Stimulated activated CD4-positive, alpha-beta T cell treated with anti-CD3 and anti-CD28 coated beads, Interleukin-4, amount 100 ng/mL, for 4 hours (primary cell): Measurements from ENCODE around the gene NAV1.

Experiments
- DNase-seq, 2 experiments: peaks; one replicate each; pipeline ENCODE4 v3.0.0-alpha.2; 2020

The NAV1 gene

GRCh38 chr1:201525193-201525778 is 13.6 kb upstream of the NAV1 start:
- DNase-seq, result no peak

- DNase-seq, result no peak
Observed at GRCh38 chr1:201527879-201528278, 11.0 kb upstream of the NAV1 start.

- no peak for DNase-seq
Observed at GRCh38 chr1:201528631-201529252, 10.2 kb upstream of the NAV1 start.

- DNase-seq, result peak in 1 of 2 experiments; percentile 20
Observed at GRCh38 chr1:201530741-201531531, 8.0 kb upstream of the NAV1 start.

- DNase-seq, result no peak
Observed at GRCh38 chr1:201531551-201532425, 7.1 kb upstream of the NAV1 start.

- DNase-seq, result no peak
Observed at GRCh38 chr1:201533836-201534235, 5.1 kb upstream of the NAV1 start.

GRCh38 chr1:201535046-201535918 is 3.6 kb upstream of the NAV1 start:
- DNase-seq, result no peak

GRCh38 chr1:201535919-201536245 is 3.0 kb upstream of the NAV1 start:
- DNase-seq, result no peak

- no peak for DNase-seq
Observed at GRCh38 chr1:201536558-201536957, 2.4 kb upstream of the NAV1 start.

GRCh38 chr1:201537028-201537427 is 1.9 kb upstream of the NAV1 start:
- no peak for DNase-seq

GRCh38 chr1:201537467-201537866 is 1.5 kb upstream of the NAV1 start:
- no peak for DNase-seq

GRCh38 chr1:201537891-201538611 is 876 bp upstream of the NAV1 start:
- no peak for DNase-seq

GRCh38 chr1:201539561-201540431 is 869 bp downstream of the NAV1 start:
- DNase-seq, result no peak

- no peak for DNase-seq
Observed at GRCh38 chr1:201540846-201541735, 2.2 kb downstream of the NAV1 start.

GRCh38 chr1:201542309-201543035 is 3.5 kb downstream of the NAV1 start:
- DNase-seq, result no peak

GRCh38 chr1:201543871-201544642 is 5.1 kb downstream of the NAV1 start:
- DNase-seq, result no peak

- no peak for DNase-seq
Observed at GRCh38 chr1:201544710-201545109, 5.8 kb downstream of the NAV1 start.
